Neutrophil (primary cell): ENCODE data around the gene AMDHD2.
"Not testable (repeated sequence)": the region's sequence is repeated elsewhere in the genome, so short reads cannot be mapped to it uniquely, and the experiment has no call there.

Experiments
- H3K27ac ChIP-seq: fragments of 200-600 bp; sonication (generic); 2 replicates; pipeline ENCODE4 v1.5.1; 2016; ENCODE audit warnings: mild to moderate bottlenecking, moderate library complexity
- H3K27me3 ChIP-seq: fragments of 200-600 bp; sonication (generic); 2 replicates; pipeline ENCODE4 v1.6.0; 2016; ENCODE audit warnings: mild to moderate bottlenecking
- H3K36me3 ChIP-seq: fragments of 200-600 bp; sonication (generic); 2 replicates; pipeline ENCODE4 v1.5.1; 2017
- H3K4me1 ChIP-seq, 2 experiments: fragments of 200-600 bp in 1 of 2; sonication (generic) in 1 of 2; 1 replicate in 1 of 2; 2 replicates in 1 of 2; pipeline versions ENCODE4 v1.5.1 to v1.6.1; 2013 to 2016; ENCODE audit warnings: low read depth in 1 of 2, low read length in 1 of 2, mild to moderate bottlenecking in 1 of 2, moderate library complexity in 1 of 2; ENCODE audit not compliant: control insufficient read depth in 1 of 2, insufficient read depth in 1 of 2
- H3K4me3 ChIP-seq, 2 experiments: fragments of 200-600 bp in 1 of 2; sonication (generic) in 1 of 2; 1 replicate in 1 of 2; 2 replicates in 1 of 2; pipeline ENCODE4 v1.5.1; 2013 to 2016; ENCODE audit warnings: low read depth in 1 of 2, low read length in 1 of 2, mild to moderate bottlenecking in 1 of 2, moderate library complexity in 1 of 2
- H3K9me3 ChIP-seq: fragments of 200-600 bp; sonication (generic); 2 replicates; pipeline ENCODE4 v1.5.1; 2016
- CTCF ChIP-seq: fragments of 200-600 bp; sonication (generic); IDR thresholded peaks from 2 replicates; pipeline ENCODE4 v1.5.1; 2016; ENCODE audit warnings: antibody characterized with exemption

Gene AMDHD2

GRCh38 chr16:2475413-2476344 lies 44.5 kb upstream of the AMDHD2 start:
- H3K9me3 ChIP-seq = no peaks in the 10 kb centered on the region
- peak overlapping the region; percentile 69 to 85 for H3K4me3 ChIP-seq
- TF ChIP-seq CTCF = no peak
- H3K36me3 ChIP-seq = no peaks in the 10 kb centered on the region
- H3K4me1 ChIP-seq = peaks cover 24 to 34% of the 10 kb centered on the region in 2 experiments
- H3K27me3 ChIP-seq = peaks cover 55% of the 10 kb centered on the region
- H3K27ac ChIP-seq = no peak overlapping the region

GRCh38 chr16:2476345-2476720 lies 43.8 kb upstream of the AMDHD2 start:
- Histone ChIP-seq H3K4me3 (no peak overlapping the region), H3K36me3 (no peaks in the 10 kb centered on the region), H3K27me3 (peaks cover 48% of the 10 kb centered on the region), H3K27ac (no peak overlapping the region), H3K9me3 (no peaks in the 10 kb centered on the region), H3K4me1 (peaks cover 24 to 30% of the 10 kb centered on the region in 2 experiments)
- TF ChIP-seq CTCF = no peak

- no peaks in the 10 kb centered on the region for H3K9me3 ChIP-seq
- no peaks in the 10 kb centered on the region for H3K36me3 ChIP-seq
- peaks cover 24 to 26% of the 10 kb centered on the region in 2 experiments for H3K4me1 ChIP-seq
- H3K4me3 ChIP-seq = no peak overlapping the region
- H3K27ac ChIP-seq = no peak overlapping the region
- peaks cover 44% of the 10 kb centered on the region for H3K27me3 ChIP-seq
- TF ChIP-seq CTCF = no peak
These were observed 43.4 kb upstream of the AMDHD2 start for GRCh38 chr16:2476741-2477140.

GRCh38 chr16:2477327-2477726 lies 42.8 kb upstream of the AMDHD2 start:
- Histone ChIP-seq H3K4me3 (no peak overlapping the region), H3K4me1 (peaks cover 24 to 26% of the 10 kb centered on the region in 2 experiments), H3K27me3 (peaks cover 38% of the 10 kb centered on the region), H3K36me3 (no peaks in the 10 kb centered on the region), H3K27ac (no peak overlapping the region), H3K9me3 (no peaks in the 10 kb centered on the region)
- no peak for TF ChIP-seq CTCF

GRCh38 chr16:2478279-2478678 lies 41.9 kb upstream of the AMDHD2 start:
- H3K27me3 ChIP-seq = peaks cover 29% of the 10 kb centered on the region
- H3K9me3 ChIP-seq = no peaks in the 10 kb centered on the region
- TF ChIP-seq CTCF = no peak
- H3K4me3 ChIP-seq = no peak overlapping the region
- no peaks in the 10 kb centered on the region for H3K36me3 ChIP-seq
- no peak overlapping the region for H3K27ac ChIP-seq
- H3K4me1 ChIP-seq = peaks cover 21 to 23% of the 10 kb centered on the region in 2 experiments

GRCh38 chr16:2479996-2480395 lies 40.2 kb upstream of the AMDHD2 start:
- not testable (repeated sequence) for H3K4me3 ChIP-seq, H3K9me3 ChIP-seq, H3K27ac ChIP-seq, H3K4me1 ChIP-seq, H3K36me3 ChIP-seq
- peaks cover 13% of the 10 kb centered on the region for H3K27me3 ChIP-seq
